Kidney (tissue), 14 donors: ENCODE data around the gene DRC1. TPM values are rescaled to one million over a fixed set of nuclear protein-coding genes. Genes with fewer than 3 reads are reported as not detected.
A peak's percentile ranks its signal among the peaks of the same experiment; 100 is the strongest.

Experiments
- DNase-seq, 5 donors: peaks; one replicate each; pipeline ENCODE4 v3.0.0-alpha.2; 2013 to 2020
- FAIRE-seq: peaks from 2 replicates; lab custom pipeline; 2012; peaks lifted over from hg19 to GRCh38; lab: Jason Lieb, UNC
- H3K27ac ChIP-seq, 2 donors: one replicate each; pipeline ENCODE4 v1.7.0; 2013; ENCODE audit warnings: low read depth in 2 of 2, low read length in 2 of 2, inconsistent platforms in 1 of 2
- H3K27me3 ChIP-seq: one replicate; pipeline ENCODE4 v1.7.1; 2013; ENCODE audit warnings: low read length, inconsistent platforms; ENCODE audit not compliant: control insufficient read depth, insufficient read depth
- H3K36me3 ChIP-seq, 3 donors: one replicate each; pipeline versions ENCODE4 v1.7.0 to v1.7.1; 2013; ENCODE audit warnings: low read length in 3 of 3, control low read depth in 1 of 3, inconsistent platforms in 1 of 3; ENCODE audit not compliant: insufficient read depth in 3 of 3, control insufficient read depth in 2 of 3
- H3K4me1 ChIP-seq, 3 donors: one replicate each; pipeline versions ENCODE4 v1.7.0 to v1.7.1; 2013; ENCODE audit warnings: low read length in 3 of 3, inconsistent platforms in 1 of 3, low read depth in 1 of 3; ENCODE audit not compliant: control insufficient read depth in 2 of 3, insufficient read depth in 2 of 3
- H3K4me3 ChIP-seq, 3 donors: one replicate each; pipeline versions ENCODE4 v1.7.0 to v1.8.1; 2013; ENCODE audit warnings: low read length in 3 of 3, control low read depth in 1 of 3, inconsistent platforms in 1 of 3
- H3K9ac ChIP-seq, 3 donors: one replicate each; pipeline versions ENCODE4 v1.7.0 to v1.7.1; 2013; ENCODE audit warnings: low read length in 3 of 3, control low read depth in 1 of 3, inconsistent platforms in 1 of 3
- H3K9me3 ChIP-seq, 3 donors: one replicate each; pipeline versions ENCODE4 v1.7.0 to v1.7.1; 2013; ENCODE audit warnings: low read length in 3 of 3, control low read depth in 1 of 3, inconsistent platforms in 1 of 3; ENCODE audit not compliant: control insufficient read depth in 2 of 3, insufficient read depth in 1 of 3
- intact Hi-C: fragments of 100-400 bp; cut with DNase I; formaldehyde crosslinking; loops from one replicate; pipeline ENCODE4 v1.11.1; 2022
- polyA plus RNA-seq: library from polyadenylated mRNA; stranded (reverse); fragments of 350-450 nt; fragmentation: Illumina TruSeq; extraction: RNeasy Lipid Tissue Mini Kit (QIAGEN cat#74804); gene quantifications from one replicate; pipeline ENCODE4 v1.2.3, GENCODE V29; 2014; ENCODE audit warnings: low read depth, low replicate concordance; ENCODE audit not compliant: insufficient read depth
- total RNA-seq: library from RNA; stranded (reverse); fragmentation: NEBNext Ultra II Directional; extraction: Animal tissue kit (Norgen Biotek cat#: 25700); gene quantifications from one replicate; pipeline ENCODE4 v1.2.1, GENCODE V29; 2021
- TF ChIP-seq, protein P1 (sequence below): IDR thresholded peaks from 3 replicates; pipeline ENCODE4 v1.5.1; 2012; ENCODE audit warnings: mild to moderate bottlenecking, moderate library complexity, borderline replicate concordance; ENCODE audit not compliant: insufficient read depth; ENCODE audit errors: extremely low read depth
- donor health status: control.
- donor health status: control.
- donor health status: control.
- donor health status: control.
- donor health status: control.
- donor health status: DM: yes; HTN: yes; CAD: no.
- donor health status: Normal renal cell carcinoma (clear cell type).

DRC1 gene
- total and polyA plus RNA-seq, 2 donors from 2014 or later: 0.76 TPM; not detected in 1

DNA sequence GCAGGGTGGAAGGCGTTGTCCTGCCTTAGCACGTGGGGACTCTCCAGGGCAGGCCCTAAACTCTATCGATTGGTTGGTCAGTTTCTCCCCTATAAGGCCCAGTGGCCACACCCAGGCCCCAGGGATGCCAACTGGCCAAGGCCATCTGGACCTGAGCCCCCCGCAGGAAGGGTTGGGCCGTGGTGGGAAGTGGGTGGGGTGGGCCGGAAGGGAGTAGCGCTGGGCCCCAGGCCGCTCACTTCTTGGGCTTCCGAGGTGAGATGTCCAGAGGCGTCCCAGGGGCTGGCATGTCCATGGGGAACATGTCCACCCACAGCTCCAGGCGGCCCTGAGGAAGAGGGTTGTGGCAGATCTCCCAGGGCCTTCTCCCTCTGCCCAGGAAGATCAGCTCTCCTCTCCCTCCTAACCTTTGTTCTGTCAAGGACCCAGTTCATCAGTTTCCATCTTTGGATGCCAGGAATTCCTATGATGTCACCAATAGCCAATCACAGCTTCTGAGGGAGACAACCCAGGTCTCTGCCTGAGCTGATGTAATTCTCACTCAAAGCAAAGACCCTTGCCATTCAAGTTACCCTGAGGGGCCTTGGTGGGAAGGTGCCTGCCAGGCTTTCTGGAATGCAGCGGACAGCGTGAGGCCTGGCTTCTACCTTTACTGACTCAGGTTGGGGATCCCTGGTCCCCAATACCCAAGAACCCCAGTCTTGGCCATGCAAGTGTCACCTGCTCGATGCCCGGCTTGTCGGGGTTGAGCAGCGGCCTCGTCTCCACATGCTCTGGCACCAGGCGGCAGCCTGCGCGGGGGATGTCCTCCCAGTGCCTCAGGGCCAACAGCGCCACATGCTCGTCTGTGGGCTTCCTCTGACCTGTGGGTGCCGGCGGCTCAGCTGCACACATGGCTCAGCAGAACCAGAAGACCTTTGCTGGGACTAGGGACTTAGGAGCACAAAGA lies 61.8 kb downstream of the DRC1 start:
- peak in 4 of 5 donors; percentile 18 to 63 (median 52) for DNase-seq
- no peak for FAIRE-seq
- no peaks in the 10 kb centered on the region for H3K9me3 ChIP-seq
- H3K9ac ChIP-seq: no peak overlapping the region
- H3K4me1 ChIP-seq: no peaks in the 10 kb centered on the region
- H3K36me3 ChIP-seq: no peaks in the 10 kb centered on the region
- intact Hi-C loops: no loop called here
- TF ChIP-seq, protein P1, sequence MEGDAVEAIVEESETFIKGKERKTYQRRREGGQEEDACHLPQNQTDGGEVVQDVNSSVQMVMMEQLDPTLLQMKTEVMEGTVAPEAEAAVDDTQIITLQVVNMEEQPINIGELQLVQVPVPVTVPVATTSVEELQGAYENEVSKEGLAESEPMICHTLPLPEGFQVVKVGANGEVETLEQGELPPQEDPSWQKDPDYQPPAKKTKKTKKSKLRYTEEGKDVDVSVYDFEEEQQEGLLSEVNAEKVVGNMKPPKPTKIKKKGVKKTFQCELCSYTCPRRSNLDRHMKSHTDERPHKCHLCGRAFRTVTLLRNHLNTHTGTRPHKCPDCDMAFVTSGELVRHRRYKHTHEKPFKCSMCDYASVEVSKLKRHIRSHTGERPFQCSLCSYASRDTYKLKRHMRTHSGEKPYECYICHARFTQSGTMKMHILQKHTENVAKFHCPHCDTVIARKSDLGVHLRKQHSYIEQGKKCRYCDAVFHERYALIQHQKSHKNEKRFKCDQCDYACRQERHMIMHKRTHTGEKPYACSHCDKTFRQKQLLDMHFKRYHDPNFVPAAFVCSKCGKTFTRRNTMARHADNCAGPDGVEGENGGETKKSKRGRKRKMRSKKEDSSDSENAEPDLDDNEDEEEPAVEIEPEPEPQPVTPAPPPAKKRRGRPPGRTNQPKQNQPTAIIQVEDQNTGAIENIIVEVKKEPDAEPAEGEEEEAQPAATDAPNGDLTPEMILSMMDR: no peak
- H3K4me3 ChIP-seq: no peak overlapping the region
- H3K27ac ChIP-seq: no peak overlapping the region
- no peaks in the 10 kb centered on the region for H3K27me3 ChIP-seq

DNA sequence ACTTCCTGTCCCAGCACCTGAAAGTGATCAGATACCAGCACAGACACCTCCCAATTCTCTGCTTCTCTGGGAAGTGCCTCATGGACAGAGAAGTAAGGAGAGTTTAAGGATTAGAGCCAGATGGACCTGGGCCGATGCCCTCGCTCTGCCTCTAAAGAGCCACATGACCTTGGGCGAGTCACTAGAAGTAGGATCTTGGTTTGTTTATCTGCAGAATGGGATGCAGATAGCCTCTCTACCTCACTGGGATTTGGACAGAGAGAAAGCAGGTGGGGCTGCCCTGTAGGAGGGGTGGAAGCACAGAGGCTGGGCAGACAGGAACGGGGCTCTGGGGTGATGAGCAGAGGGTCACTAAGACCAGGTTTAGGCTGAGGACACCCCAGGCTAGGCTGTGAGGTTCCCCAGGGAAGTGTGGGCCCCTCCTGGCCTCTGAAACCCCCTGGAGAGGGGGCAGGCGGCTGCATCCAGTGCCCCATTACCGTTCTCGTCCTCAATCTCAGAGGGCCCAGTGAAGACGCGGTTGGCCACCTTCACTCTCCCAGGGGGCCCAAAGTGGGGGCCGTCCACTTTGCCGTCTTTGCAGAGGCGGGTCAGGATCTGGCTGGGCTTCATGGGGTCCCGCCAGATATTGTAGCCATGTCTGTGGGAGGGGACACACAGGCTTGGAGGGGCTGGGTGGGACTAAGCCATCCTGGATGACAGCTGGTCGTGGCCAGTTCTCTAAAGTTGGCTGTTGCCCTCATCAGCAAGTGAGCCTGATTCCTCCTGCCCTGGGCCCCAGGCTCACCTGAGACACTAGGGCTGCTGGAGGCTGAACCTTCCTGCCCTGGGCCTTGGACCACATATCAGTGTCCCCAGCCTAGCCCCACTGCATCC lies 62.9 kb downstream of the DRC1 start:
- FAIRE-seq (no peak), DNase-seq (peak in 2 of 5 donors; percentile 27 to 57)
- Histone ChIP-seq H3K27me3 (no peaks in the 10 kb centered on the region), H3K4me3 (no peak overlapping the region), H3K9ac (no peak overlapping the region), H3K36me3 (no peaks in the 10 kb centered on the region), H3K9me3 (peaks cover 0 to 6% (median 2%) of the 10 kb centered on the region in 3 donors), H3K27ac (no peak overlapping the region), H3K4me1 (no peaks in the 10 kb centered on the region)
- intact Hi-C loops: no loop called here
- TF ChIP-seq, protein P1: no peak

DNA sequence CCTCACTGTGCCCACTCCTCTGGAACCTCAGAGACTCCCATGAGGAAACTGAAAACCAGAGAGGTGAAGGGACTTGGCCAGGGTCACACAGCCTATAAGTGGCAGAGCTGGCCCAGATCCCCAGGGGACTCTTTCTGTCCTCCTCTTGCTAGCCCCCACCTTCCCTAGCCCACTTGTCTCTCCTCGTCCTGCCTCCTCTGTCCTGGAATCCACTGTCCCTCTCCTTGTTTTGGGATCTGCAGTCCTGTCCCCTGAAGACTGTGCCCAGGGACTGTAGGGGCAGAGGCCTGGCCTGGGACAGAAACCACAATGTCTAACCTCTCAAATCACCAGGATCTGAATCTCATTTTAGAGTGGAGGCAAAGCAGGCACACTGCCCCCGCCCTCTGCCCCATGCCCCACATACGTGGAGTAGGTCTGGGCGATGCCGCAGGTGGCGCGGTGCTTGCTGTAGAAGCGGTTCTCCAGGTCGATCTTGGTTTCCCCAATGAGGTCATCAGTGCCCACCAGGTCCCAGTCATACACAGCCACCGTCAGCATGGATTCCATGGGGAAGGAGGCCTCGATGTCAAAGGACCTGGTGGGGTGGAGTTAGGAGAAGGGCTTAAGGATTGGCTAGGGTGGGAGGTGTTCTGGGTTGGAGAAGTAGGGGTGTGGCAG lies 63.7 kb downstream of the DRC1 start:
- intact Hi-C loops: no loop called here
- no peak overlapping the region for H3K9ac ChIP-seq
- no peaks in the 10 kb centered on the region for H3K36me3 ChIP-seq
- TF ChIP-seq, protein P1: no peak
- no peaks in the 10 kb centered on the region for H3K27me3 ChIP-seq
- peaks cover 0 to 10% (median 2%) of the 10 kb centered on the region in 3 donors for H3K9me3 ChIP-seq
- FAIRE-seq: no peak
- H3K27ac ChIP-seq: no peak overlapping the region
- peak in 2 of 5 donors; percentile 25 to 29 for DNase-seq
- H3K4me1 ChIP-seq: no peaks in the 10 kb centered on the region
- H3K4me3 ChIP-seq: no peak overlapping the region
